CD4-positive, alpha-beta T cell treated with Interleukin-15 for 4 hours (primary cell): ENCODE data around the gene SMIM13.
"Not testable (repeated sequence)": the region's sequence is repeated elsewhere in the genome, so short reads cannot be mapped to it uniquely, and the experiment has no call there.

Experiments used
- DNase-seq: peaks from one replicate; pipeline ENCODE4 v3.0.0-alpha.2; 2020; ENCODE audit warnings: low spot score

Gene SMIM13

GRCh38 chr6:11083956-11084355 lies 9.7 kb upstream of the SMIM13 start:
- DNase-seq = no peak

- DNase-seq = no peak
These were observed 7.7 kb upstream of the SMIM13 start for GRCh38 chr6:11085758-11086435.

GRCh38 chr6:11087141-11087812 lies 6.4 kb upstream of the SMIM13 start:
- not testable (repeated sequence) for DNase-seq

GRCh38 chr6:11089695-11090094 lies 3.9 kb upstream of the SMIM13 start:
- DNase-seq = no peak

- not testable (repeated sequence) for DNase-seq
These were observed 2.5 kb upstream of the SMIM13 start for GRCh38 chr6:11091141-11091540.

- DNase-seq = peak; percentile 39
These were observed 812 bp upstream of the SMIM13 start for GRCh38 chr6:11092668-11093375.

- no peak for DNase-seq
These were observed 333 bp upstream of the SMIM13 start for GRCh38 chr6:11093376-11093625.

GRCh38 chr6:11094411-11094851 lies 797 bp downstream of the SMIM13 start:
- peak; percentile 34 for DNase-seq

GRCh38 chr6:11094941-11095340 lies 1.3 kb downstream of the SMIM13 start:
- no peak for DNase-seq

GRCh38 chr6:11096109-11096508 lies 2.5 kb downstream of the SMIM13 start:
- no peak for DNase-seq

GRCh38 chr6:11097476-11097875 lies 3.8 kb downstream of the SMIM13 start:
- DNase-seq = no peak

- no peak for DNase-seq
These were observed 4.4 kb downstream of the SMIM13 start for GRCh38 chr6:11098004-11098403.

GRCh38 chr6:11101417-11101816 lies 7.8 kb downstream of the SMIM13 start:
- no peak for DNase-seq

- no peak for DNase-seq
These were observed 9.4 kb downstream of the SMIM13 start for GRCh38 chr6:11103065-11103464.

- no peak for DNase-seq
These were observed 15.1 kb downstream of the SMIM13 start for GRCh38 chr6:11108726-11109125.

- DNase-seq = no peak
These were observed 17.5 kb downstream of the SMIM13 start, which contains the start of gene ERVFRD-1 for GRCh38 chr6:11110921-11111768. Gene ERVFRD-1 (minus strand): TSS chr6:11111725. CDS start chr6:11105310, 6,415 bp downstream.

GRCh38 chr6:11111769-11112437 lies 18.3 kb downstream of the SMIM13 start:
- no peak for DNase-seq

- no peak for DNase-seq
These were observed 19.4 kb downstream of the SMIM13 start for GRCh38 chr6:11113038-11113437.

GRCh38 chr6:11115808-11116536 lies 22.3 kb downstream of the SMIM13 start:
- DNase-seq = not testable (repeated sequence)

GRCh38 chr6:11120271-11121005 lies 26.8 kb downstream of the SMIM13 start:
- DNase-seq = no peak
